SK-N-SH treated with all-trans-retinoic acid at 6 μM for 48 hours (cell line): ENCODE results near the gene TEFM.

Source experiments
- CSDC2 ChIP-seq: fragments of 250-450 bp; sonication (Bioruptor Pico); IDR thresholded peaks from 2 replicates; pipeline ENCODE4 v1.5.0; 2020; ENCODE audit warnings: mild to moderate bottlenecking, moderate library complexity
- GLIS3 ChIP-seq: fragments of 250-450 bp; sonication (Bioruptor Pico); IDR thresholded peaks from 2 replicates; pipeline ENCODE4 v1.5.0; 2020; ENCODE audit warnings: mild to moderate bottlenecking, moderate library complexity
- ZFP3 ChIP-seq: fragments of 250-450 bp; sonication (Bioruptor Pico); IDR thresholded peaks from 2 replicates; pipeline ENCODE4 v1.5.0; 2020; ENCODE audit warnings: mild to moderate bottlenecking, moderate library complexity
- ZNF565 ChIP-seq: fragments of 450-650 bp; formaldehyde crosslinking; conservative IDR thresholded peaks from 2 replicates; pipeline ENCODE4 v1.5.0; 2020; ENCODE audit warnings: low read depth, mild to moderate bottlenecking, moderate library complexity
- TF ChIP-seq, protein P1 (sequence below): fragments of 250-450 bp; sonication (Bioruptor Pico); IDR thresholded peaks from 2 replicates; pipeline ENCODE4 v1.8.0; 2020; ENCODE audit warnings: mild to moderate bottlenecking, moderate library complexity, borderline replicate concordance

DNA sequence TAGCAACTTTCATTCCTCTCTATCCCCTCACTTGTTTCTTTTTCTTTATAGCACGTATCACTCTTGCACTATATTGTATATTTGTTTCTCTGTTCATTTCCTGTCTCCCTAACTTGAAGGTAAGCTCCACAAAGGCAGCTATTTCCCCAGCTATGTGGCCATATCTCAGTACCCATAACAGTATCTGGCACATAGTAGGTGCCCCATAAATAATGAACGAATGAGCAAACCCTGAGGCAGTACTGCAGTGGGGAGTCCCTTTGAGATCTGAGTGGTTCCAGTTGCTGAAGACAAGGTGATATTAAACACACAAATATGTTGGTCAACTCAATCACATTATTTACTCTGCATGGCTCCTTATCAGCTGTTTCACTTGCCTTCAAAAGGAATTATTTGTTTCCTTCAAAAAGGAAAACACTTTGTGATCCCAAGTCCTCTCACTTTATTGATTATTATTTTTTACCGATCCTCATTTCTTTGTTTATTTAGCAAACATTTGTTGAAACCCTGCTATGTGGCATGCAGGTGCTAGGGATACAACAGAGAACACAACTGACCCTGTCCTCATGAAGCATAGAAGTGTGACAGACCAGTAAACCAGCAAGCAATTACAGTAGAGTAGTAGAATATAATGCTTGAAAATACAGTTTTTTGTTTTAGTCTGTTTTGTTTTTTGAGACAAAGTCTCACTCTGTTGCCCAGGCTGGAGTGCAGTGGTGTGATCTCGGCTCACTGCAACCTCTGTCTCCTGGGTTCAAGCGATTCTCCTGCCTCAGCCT, 10.0 kb upstream of the TEFM start:
- TF ChIP-seq, protein P1, sequence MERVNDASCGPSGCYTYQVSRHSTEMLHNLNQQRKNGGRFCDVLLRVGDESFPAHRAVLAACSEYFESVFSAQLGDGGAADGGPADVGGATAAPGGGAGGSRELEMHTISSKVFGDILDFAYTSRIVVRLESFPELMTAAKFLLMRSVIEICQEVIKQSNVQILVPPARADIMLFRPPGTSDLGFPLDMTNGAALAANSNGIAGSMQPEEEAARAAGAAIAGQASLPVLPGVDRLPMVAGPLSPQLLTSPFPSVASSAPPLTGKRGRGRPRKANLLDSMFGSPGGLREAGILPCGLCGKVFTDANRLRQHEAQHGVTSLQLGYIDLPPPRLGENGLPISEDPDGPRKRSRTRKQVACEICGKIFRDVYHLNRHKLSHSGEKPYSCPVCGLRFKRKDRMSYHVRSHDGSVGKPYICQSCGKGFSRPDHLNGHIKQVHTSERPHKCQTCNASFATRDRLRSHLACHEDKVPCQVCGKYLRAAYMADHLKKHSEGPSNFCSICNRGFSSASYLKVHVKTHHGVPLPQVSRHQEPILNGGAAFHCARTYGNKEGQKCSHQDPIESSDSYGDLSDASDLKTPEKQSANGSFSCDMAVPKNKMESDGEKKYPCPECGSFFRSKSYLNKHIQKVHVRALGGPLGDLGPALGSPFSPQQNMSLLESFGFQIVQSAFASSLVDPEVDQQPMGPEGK = no peak
- TF ChIP-seq ZNF565 (no peak), ZFP3 (CRISPR knock-in tag) (no peak), CSDC2 (CRISPR knock-in tag) (no peak), GLIS3 (CRISPR knock-in tag) (no peak)
